Stimulated activated CD8-positive, alpha-beta memory T cell treated with anti-CD3 and anti-CD28 coated beads, Interleukin-4, amount 100 ng/mL, for 48 hours (primary cell): ENCODE data around the gene KCTD6.

Experiments
- DNase-seq: peaks from one replicate; pipeline ENCODE4 v3.0.0-alpha.2; 2020

KCTD6 gene

DNA sequence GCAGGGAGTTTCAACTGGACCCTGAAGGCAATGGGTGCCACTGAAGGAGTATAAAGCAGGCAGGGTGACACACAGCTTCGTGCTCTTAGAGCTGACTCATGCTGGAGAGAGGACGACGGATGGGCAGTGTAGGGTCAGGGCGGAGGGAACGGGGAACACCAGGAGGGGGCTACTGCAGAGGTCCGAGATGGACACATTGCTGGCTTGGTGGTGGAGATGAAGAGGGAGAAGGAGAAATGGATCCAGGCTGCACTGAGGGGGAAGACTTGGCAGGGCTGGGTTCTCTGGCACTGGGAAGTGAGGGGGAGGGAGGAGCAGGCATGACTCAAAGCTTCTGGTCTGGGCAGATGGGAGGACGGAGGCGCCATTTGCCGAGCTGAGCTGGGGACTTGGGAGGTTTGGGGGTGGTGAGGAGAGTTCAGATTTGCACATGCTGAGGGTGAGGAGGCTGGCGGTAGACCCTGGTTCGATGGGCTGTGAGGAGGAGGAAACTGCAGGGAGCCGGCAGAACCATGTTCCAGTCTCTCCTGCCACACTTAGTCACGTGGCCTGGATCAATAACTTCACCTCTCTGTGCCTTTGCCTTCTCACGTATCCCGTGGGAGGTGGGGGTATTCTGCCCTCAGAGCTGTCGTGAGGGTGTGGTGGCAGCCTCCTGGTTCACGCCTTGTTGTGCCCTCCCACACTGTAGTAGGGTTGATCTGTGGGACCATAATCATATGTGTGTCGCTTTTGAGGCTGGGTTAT, 4.6 kb upstream of the KCTD6 start:
- no peak for DNase-seq

DNA sequence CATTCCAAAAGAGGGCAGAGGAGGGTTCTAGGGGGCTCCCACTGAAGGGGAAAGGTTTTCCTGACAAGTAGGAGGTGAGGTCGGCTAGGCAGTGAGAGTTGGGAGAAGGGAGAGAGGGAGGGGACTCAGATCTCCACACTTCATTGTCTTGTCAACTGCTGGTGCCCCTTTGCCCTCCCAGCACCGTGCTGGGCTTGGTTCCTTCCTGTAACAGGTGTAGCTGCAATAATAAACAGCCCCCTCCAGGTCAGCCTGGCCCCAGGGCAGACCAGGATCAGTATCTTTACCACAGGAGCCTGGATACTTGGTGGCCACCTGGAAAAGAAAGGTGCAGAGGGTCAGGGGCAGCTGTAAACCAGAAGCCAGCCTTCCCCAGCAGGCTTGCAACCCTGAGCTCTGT, 2.9 kb upstream of the KCTD6 start:
- DNase-seq = no peak

DNA sequence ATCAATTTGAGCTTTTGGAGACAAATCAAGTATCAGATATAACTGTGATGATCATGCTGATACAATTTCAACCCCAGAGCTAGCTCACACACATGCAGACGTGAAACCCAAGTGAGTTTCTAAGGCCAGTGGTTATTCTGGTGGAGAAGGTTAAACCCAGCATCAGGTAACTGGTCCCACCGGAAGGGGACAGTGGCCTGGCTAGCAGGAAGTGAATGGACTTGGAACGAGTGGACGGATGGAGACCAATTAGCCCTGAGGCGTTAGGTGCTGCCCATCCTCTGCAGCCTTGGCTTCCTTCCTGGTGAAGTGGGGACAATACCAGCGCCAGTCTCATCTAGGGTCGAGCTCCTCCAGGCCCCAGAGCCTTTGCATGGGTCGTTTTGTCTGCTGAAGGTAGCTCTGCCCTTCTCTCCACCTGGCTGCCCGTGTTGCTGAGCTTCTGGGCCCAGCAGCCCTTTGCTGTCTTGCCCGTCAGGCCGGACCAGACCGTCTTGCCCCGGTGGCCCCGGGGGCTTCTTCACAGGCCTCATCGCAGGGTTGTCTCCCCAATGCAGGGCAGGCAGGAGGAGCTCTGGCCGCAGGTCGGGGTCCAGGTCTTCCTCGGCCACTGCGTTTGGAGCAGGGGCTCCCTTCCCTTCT, 915 bp upstream of the KCTD6 start:
- no peak for DNase-seq

DNA sequence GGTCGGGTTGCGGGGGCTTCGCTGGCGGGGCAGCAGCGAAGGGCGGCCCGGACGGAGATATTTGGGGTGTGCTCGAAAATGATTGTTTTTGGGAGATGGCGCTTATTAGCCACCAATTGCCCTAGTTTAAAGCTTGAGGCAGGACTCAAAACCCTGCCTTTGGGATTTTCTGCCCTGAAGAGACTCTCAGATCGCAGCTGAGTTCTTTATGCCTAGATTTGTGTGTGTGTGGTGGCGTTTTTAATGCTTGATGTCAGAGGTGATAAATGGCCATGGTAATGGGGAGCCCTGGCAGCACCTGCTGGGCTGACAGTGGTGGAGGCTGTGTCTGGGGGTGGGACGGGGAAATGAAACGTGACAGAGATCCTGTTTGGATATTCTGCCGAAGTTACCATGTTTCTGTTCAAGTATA, 604 bp downstream of the KCTD6 start:
- DNase-seq = peak; percentile 43

DNA sequence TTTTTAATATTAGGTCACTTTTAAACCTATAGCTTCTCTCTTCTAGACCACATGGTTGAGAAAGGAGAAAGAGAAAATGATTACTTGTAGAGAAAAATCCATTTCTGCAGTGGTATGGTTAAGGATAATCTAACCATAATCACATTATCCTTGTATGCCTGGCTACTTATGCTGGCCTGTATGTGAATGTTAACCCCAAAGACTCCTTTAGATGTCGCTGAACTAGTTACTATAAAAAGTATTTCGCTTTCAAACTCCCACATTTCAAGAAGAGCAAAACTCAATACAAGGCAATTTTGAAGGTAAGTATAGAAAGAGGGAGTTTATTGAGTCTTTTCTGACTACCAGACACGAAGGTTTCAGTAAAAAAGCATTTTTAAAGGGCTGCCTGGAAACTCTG, 2.2 kb downstream of the KCTD6 start:
- DNase-seq = no peak

DNA sequence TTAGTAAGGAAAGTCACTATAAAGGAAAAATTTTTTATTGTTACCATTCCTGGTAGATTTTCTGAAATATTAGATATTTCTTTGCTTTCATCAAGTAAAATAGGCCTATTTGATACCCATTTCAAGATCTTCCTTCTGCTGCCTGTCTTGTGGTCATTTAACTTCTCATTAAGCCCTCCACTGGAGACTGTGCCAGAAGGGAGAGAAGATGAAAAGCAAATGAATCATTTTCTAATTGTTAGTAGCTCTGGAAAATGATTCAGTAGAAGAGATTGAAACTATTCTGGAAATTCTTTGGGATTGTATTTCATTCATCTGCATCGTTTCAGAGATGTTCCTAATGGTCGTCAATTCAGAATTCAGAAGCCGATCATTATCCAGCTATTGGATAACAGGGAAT, 3.2 kb downstream of the KCTD6 start:
- no peak for DNase-seq

DNA sequence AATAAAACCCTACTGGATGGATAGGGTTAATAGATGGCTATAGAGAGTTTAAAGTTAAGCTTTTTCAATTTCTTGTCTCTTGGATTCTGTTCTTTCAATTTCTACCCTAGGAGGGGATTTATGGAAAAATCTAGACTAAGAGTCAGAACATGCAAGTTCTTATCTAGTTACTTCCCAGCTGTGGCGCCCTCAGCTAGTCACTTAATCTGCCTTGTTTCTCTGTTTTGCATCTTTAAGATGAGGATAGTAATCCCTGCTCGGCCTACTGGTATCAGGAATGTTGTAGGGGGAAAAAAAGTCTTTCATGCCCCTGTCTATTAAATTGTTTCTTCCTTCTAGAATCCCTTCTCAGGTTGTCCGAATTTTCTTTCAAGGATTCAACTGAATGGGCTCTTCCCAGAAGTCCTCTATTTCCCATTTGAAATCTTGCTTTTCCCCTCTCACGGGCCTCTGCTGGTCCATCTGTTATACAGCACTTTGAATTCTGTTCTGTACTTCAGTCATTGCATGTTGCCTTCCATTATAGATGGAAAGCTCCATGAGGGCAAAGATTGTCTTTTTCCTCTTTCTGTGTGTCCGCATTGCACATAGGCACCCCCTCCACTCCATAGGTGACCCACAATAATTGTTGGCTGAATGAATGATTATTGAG, 4.4 kb downstream of the KCTD6 start:
- DNase-seq = no peak

DNA sequence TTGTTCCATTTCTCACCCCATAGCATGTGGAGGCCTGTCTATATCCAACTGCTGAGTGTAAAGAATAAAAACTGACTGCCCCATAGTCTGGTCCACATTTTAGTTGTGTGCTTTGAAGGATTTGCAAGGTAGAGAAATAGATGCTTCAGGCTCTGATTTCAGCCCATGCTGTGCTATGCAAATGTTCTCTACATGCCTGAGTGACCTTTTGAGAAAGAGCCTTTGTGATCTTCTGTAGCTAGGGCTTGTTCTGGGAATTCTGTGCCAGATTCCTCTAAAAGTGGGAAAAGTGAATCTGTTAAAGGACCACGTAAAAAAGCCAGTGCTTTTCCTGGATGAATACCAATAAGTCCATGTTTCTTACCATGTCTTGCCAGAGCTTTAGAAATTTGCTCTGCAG, 5.2 kb downstream of the KCTD6 start:
- no peak for DNase-seq

DNA sequence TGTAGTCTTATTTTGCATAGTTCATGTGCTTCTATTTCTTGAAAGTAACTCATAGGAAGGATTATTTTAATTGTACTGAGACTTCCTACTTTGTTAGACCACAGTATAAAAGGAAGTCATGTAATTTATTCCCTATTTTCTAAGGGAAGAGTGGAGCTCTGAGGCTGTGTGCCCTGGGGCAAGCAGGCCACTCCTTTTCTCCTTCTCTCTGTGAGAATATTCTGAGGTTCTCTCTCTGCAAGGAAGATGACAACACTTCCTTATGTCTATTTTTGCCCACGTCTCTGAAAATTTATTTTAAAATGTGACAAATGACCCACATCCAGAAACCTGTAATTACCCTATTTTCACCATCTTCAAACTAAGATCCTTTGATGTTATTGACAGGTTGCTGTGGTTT, 11.0 kb downstream of the KCTD6 start:
- no peak for DNase-seq

DNA sequence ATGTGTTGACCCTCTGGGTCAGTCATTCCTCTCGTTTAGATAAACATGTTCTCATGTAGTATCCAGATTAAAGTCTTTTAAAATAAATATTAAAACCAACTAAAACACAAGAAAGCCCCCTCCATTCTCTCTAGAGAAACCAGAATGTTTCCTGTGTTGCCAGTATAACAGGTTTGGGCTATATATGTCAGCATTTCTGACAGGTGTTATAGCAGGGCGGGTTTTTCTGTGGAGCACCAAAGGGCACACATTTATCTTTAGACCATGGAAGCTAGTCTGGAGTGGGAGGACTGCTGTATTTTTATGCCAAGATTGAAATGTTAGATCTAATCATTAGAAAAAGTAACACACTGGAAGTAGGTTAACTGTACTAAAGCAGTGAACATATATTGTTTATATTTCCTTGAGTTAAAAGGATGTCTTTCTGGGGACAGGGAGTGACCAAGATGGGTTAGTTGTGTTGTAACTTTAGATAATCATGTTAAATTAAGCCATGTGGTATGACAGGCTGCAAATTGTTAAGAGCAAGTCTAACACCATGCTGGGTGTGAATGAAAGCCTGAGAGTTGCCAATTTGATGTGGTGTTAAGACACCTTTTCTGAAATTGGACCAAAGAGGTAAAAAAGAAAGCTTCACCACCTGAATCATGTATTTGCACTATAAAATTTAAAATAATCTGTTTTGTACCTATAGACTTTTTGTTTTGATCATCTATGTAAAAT, 15.6 kb downstream of the KCTD6 start:
- DNase-seq = no peak

DNA sequence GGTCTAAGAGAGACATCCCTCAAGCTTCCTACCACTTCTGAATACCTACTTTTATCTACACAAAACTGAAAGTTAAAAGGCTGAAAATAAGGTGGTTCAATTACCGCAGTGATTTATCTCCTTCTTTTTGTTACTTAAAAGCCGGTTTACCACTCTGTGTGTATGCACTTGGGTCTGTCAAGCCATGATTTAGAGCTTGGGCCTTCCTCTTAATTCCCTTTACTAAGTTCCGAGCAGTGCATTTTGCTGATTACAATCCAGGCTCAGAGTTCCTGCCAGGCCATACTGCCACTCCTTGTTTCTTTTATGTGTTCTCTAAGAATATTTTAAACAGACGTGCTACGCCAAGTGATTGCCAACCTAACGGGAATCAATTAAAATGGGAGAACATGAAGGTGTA, 16.5 kb downstream of the KCTD6 start:
- no peak for DNase-seq

DNA sequence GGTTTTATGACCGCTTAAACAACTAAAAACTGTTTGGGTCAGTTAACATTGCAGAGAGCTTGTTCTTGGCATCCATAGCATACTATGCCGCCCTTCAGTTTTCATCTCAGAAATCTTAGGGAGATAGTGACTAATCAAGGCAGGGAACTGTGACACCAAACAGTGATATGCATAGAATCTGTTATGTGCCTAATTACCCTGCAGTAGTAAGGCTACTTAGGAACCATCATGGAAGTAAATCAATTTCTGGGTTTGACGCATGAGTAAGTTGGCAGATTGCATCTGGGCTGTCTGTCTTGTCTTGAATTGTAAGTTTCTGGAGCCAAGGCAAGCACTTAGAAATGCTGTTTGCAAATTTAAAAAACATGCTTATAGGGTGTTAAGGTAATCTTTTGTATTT, 22.5 kb downstream of the KCTD6 start:
- no peak for DNase-seq

DNA sequence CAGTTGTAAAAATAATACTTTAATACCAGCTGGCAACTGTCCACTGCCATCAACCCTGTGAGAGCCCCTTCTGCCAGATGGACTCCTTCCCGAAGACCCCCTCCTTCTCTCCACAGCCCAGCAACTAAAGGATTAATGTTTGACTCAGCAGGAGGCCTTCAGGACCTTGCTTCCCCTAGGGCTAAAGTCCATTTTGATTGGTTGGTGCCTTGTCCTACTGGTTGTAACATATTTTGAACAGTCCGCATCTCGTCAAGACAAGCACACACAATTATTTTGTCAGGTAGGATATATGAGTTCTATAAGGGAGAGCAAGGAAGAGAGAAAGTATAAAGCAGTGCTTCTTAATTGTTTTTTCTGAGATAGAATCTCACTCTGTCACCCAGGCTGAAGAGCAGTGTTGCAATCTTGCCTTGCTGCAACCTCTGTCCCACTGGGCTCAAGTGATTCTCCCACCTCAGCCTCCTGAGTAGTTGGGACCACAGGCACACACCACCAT, 26.4 kb downstream of the KCTD6 start:
- no peak for DNase-seq

DNA sequence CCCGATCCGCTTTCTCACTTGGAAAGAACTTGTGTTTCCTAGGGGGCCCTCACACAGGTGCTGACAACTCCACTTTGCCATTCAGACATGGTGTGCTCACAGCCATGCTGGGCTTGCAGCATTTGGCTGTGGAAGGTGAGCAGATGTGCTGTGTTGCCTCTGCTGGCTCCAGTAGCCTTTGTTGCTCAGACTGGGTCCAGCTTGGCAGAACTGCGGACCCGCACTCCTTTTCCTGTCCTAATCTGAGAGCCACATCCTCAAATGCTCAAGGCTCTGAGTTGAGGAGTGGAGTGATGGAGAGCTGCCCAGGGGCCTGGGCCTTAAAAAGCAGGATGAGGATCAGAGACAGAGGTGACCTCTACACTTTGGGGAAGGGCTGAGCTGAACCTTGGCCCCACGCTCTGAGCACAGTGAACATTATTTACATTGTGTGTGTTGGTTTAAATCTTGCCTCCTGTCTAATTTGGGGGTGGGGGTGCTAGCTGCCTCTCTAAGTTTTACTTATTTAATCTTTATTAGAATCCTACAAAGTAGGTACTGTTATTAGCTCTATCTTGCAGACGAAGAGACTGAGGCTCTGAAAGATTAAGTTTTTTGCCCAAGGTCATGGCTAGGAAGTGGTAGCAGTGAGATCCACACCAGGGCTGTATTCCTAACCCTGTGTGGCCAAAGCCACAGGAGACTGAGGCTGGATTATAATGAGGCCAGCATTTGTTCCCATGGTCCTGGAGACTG, 27.9 kb downstream of the KCTD6 start:
- no peak for DNase-seq

DNA sequence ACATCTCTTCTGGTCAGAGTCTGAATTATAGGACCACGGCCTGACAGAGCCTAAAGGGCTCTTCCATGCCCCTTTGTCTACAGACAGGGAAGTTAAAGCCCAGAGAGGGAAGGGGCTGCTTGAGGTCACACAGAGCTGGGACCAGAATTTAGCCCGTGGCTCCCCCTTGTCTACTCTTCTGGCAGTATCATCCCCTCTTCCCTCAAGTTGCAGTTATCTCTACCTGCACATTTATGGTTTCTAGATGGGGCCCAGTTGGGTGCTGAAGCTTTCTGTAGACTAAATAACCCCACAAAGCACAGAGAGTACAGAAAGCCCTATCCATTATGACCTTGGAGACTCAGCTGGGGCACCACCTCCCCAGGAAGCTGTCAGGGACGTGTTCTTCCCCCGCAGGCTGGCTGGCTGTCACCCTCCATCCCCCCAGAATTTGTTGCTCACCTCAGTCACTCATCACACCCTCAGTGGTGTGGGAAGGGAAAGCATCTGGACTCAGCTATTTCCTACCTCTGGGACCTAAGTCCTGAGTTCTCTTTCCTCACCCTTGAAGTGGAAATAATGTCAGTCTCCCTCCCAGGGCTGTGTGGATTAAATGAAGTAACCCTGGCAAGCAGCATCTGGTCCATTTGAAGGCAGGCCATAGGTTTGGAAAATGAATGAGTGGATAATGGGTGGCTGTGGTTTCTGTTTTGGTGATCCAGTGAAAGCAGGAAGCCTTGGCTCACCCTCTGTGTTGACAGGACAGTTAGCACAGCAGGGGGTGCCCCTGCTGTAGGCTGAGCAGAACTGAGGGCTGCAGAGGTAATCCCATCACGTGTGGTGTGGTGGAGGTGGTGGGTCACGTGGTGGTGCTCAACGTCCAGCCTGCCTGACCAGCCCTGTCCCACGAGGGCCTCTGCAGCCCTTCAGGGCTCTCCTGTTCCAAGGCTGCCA, 28.8 kb downstream of the KCTD6 start:
- DNase-seq = no peak

DNA sequence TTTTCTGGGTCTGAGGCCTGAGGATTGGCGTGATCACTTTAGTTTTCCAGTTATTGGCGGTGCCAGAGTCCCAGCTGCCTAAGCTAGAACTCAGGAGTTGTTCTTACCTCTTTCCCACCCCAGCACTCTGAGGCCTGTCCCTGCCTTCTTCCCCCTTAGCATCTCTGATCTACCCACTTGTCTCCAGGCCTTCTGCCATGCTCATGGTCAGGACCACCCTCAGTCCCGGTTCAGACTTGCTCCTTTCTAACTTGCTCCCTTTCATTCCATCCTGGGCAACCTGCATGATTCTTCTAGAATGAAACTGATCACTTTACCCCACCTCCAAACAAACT, 29.4 kb downstream of the KCTD6 start:
- no peak for DNase-seq

DNA sequence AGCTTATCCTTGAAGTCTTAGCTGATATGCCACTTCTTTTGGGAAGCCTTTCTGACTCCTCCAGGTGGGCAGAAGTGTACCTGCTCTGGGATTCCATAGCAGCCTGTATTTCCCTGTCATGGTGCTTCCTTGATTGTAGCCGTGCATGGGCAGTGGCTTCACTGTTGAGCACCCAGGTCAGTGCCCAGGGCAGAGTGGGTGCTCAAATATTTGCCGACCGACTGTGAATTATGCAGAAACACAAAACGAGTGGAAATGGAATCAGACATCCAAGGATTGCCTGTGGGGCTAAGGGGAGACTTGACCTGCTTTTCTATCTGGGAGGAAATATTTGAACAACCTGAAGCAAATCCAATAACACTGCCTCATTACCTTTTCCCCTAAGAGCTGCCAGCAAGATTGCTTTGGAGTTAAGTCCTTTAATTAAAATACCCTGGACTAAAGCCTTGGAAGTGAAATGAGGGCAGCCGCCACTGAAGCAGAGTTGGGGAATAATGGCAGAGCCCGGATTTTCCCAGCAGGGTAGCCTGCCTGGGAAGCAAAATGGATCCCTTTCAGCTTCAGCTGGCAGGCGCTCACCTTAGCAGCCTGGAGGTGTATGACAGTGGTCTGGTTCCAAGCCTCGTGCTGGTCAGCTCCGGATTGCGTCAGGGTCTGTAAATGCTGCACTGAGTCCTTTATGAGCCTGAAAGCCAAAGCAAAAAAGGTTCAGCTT, 30.2 kb downstream of the KCTD6 start:
- no peak for DNase-seq

DNA sequence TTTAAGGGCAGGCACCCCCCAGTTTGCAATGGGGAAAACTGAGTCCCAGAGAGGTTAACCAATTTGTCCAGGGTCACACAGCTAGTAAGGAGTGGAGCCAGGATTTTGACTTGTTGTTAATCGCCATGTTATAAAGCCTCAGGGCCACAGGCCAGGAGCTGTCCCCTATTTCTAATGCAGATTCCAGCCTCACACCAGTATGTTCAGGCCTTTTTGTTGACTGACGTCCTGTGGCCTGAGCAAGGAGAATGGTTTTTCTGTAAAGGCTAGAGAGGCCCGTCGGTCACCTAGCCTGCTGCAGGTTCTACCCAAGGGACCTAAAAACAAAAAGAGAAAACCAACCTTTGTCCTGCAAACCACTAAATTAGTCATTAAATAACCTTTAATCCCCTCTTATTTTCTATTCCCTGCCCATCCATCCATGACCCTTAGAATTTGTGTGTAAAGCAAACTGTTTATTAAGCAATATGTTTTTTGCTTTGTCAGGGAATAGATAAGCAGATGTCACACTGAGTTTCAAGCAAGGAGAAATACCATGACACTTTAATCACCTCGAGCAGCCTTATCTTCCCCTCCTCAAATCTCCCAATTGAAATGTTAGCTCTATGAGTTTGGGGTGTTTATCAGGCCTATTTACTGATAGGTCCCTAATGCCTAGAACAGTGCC, 31.0 kb downstream of the KCTD6 start:
- DNase-seq = no peak

DNA sequence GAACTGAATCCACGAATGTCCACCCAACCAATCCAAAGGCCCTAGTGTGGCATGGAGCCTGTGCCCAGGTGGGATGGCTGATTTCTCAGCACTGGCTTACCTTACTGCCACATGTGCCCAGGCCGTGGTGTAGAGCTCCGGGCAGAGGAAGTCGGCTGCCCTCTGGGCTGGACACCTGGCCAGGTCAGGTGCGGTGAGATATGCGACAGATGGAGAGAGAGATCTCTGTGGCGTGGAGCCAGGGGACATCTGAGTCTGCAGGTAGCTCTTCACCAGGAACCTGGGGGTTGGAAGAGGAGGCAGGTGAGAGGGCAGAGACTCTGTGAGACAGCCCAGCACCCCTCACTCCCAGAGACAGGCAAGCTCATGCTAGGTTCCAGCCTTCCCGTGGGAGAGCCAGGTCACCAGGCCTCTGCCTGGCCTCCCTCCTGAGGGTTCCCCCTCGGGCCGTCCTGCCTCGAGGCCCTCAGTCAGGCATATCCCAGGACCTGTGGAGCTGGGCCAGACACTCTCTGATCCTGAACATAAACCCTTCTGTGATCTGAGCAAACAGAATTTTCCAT, 32.5 kb downstream of the KCTD6 start:
- no peak for DNase-seq

DNA sequence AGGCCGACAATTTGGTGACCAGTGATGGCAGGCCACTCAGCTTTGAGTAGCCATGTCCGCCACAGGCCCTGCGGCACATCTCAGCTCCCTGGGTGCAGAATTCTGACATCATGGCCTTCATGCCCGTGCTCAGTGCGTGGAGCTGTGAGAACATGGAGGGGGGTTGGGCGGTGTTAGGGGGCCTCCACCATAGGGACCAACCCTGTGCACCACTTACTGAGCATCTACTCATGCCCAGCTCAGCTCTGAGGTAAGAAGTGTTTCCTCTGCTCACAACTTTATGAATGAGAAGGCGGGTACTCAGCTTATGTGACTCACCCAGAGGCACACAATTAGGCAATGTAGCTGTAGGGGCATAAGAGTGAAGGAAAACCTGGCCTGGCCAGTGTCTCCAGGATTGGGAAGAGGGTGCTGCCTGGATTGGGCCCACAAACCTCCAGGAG, 34.6 kb downstream of the KCTD6 start:
- no peak for DNase-seq
